Measurements from ENCODE around the gene UPF1.

UPF1 gene

GRCh38 chr19:18841400-18841799 lies 9.6 kb downstream of the UPF1 start:
- DNase-seq = no peak

- no peak for DNase-seq
These were observed 10.4 kb downstream of the UPF1 start for GRCh38 chr19:18842166-18842565.

GRCh38 chr19:18843960-18844359 lies 12.2 kb downstream of the UPF1 start:
- DNase-seq = no peak

- no peak for DNase-seq
These were observed 13.1 kb downstream of the UPF1 start for GRCh38 chr19:18844806-18845329.

GRCh38 chr19:18845961-18846360 lies 14.2 kb downstream of the UPF1 start:
- DNase-seq = no peak

GRCh38 chr19:18846862-18847548 lies 15.2 kb downstream of the UPF1 start:
- peak; percentile 52 for DNase-seq

GRCh38 chr19:18847549-18848463 lies 16.0 kb downstream of the UPF1 start:
- DNase-seq = no peak

- no peak for DNase-seq
These were observed 17.3 kb downstream of the UPF1 start for GRCh38 chr19:18848878-18849661.

- DNase-seq = no peak
These were observed 18.2 kb downstream of the UPF1 start for GRCh38 chr19:18849838-18850400.

- no peak for DNase-seq
These were observed 19.0 kb downstream of the UPF1 start for GRCh38 chr19:18850471-18851375.

GRCh38 chr19:18851673-18852325 lies 20.0 kb downstream of the UPF1 start:
- no peak for DNase-seq

- DNase-seq = no peak
These were observed 20.9 kb downstream of the UPF1 start for GRCh38 chr19:18852648-18853047.

- DNase-seq = no peak
These were observed 22.1 kb downstream of the UPF1 start for GRCh38 chr19:18853755-18854427.

- no peak for DNase-seq
These were observed 23.2 kb downstream of the UPF1 start for GRCh38 chr19:18854982-18855381.

- DNase-seq = no peak
These were observed 24.1 kb downstream of the UPF1 start for GRCh38 chr19:18855647-18856384.

- no peak for DNase-seq
These were observed 24.8 kb downstream of the UPF1 start for GRCh38 chr19:18856385-18857126.

- DNase-seq = no peak
These were observed 25.5 kb downstream of the UPF1 start for GRCh38 chr19:18857223-18857622.

GRCh38 chr19:18858906-18859646 lies 27.3 kb downstream of the UPF1 start:
- DNase-seq = no peak

Measured in COR-L47 (cell line).